H9 (cell line): ENCODE measurements around the gene CDH4. TPM values are rescaled to one million over a fixed set of nuclear protein-coding genes. Genes with fewer than 3 reads are reported as not detected.

ENCODE experiments used
- DNase-seq: peaks from one replicate; pipeline ENCODE4 v3.0.0-alpha.2; 2017
- H2AFZ ChIP-seq: one replicate; pipeline ENCODE4 v1.6.1; 2013; ENCODE audit warnings: mild to moderate bottlenecking, low read length, control low read depth, moderate library complexity
- H2AK5ac ChIP-seq: 2 replicates; pipeline ENCODE4 v1.6.1; 2013; ENCODE audit warnings: low read length, control low read depth, mixed read lengths; ENCODE audit not compliant: insufficient read length
- H2BK120ac ChIP-seq: one replicate; pipeline ENCODE4 v1.6.1; 2013; ENCODE audit warnings: low read depth, mild to moderate bottlenecking, low read length, control low read depth, inconsistent platforms; ENCODE audit not compliant: poor library complexity, severe bottlenecking
- H2BK12ac ChIP-seq: 2 replicates; pipeline ENCODE4 v1.6.1; 2013; ENCODE audit warnings: low read length, control low read depth, mixed read lengths, low read depth; ENCODE audit not compliant: insufficient read length
- H2BK15ac ChIP-seq: 2 replicates; pipeline ENCODE4 v1.6.1; 2013; ENCODE audit warnings: low read depth, low read length, control low read depth
- H2BK20ac ChIP-seq: one replicate; pipeline ENCODE4 v1.6.1; 2013; ENCODE audit warnings: low read depth, mild to moderate bottlenecking, low read length, control low read depth, inconsistent platforms; ENCODE audit not compliant: poor library complexity, severe bottlenecking
- H2BK5ac ChIP-seq: 2 replicates; pipeline ENCODE4 v1.6.1; 2013; ENCODE audit warnings: low read length, control low read depth, mixed read lengths; ENCODE audit not compliant: insufficient read length
- H3K14ac ChIP-seq: 2 replicates; pipeline ENCODE4 v1.6.1; 2013; ENCODE audit warnings: low read length, control low read depth; ENCODE audit not compliant: insufficient read depth
- H3K18ac ChIP-seq: 2 replicates; pipeline ENCODE4 v1.6.1; 2013; ENCODE audit warnings: low read depth, mild to moderate bottlenecking, mixed read lengths, low read length, control low read depth; ENCODE audit not compliant: insufficient read length
- H3K23ac ChIP-seq: 2 replicates; pipeline ENCODE4 v1.6.1; 2013; ENCODE audit warnings: low read length, control low read depth, mixed read lengths, low read depth; ENCODE audit not compliant: insufficient read length
- H3K23me2 ChIP-seq: 2 replicates; pipeline ENCODE4 v1.6.1; 2013; ENCODE audit warnings: low read depth, mild to moderate bottlenecking, mixed read lengths, low read length, control low read depth; ENCODE audit not compliant: insufficient read length, poor library complexity, severe bottlenecking
- H3K27ac ChIP-seq: 2 replicates; pipeline ENCODE4 v1.5.1; 2013; ENCODE audit warnings: low read length, control low read depth, mixed read lengths, low read depth; ENCODE audit not compliant: insufficient read length
- H3K27me3 ChIP-seq: 2 replicates; pipeline ENCODE4 v1.6.1; 2013; ENCODE audit warnings: low read length, control low read depth, inconsistent platforms; ENCODE audit not compliant: insufficient read depth
- H3K4ac ChIP-seq: 2 replicates; pipeline ENCODE4 v1.6.1; 2013; ENCODE audit warnings: low read depth, mild to moderate bottlenecking, control low read depth, inconsistent platforms, low read length, moderate library complexity
- H3K4me1 ChIP-seq: 2 replicates; pipeline ENCODE4 v1.6.1; 2013; ENCODE audit warnings: low read length, control low read depth, inconsistent platforms; ENCODE audit not compliant: insufficient read depth
- H3K4me2 ChIP-seq: 2 replicates; pipeline ENCODE4 v1.6.1; 2013; ENCODE audit warnings: low read length, control low read depth, mixed read lengths; ENCODE audit not compliant: insufficient read length, insufficient read depth
- H3K56ac ChIP-seq: 2 replicates; pipeline ENCODE4 v1.6.1; 2013; ENCODE audit warnings: low read depth, mild to moderate bottlenecking, mixed read lengths, low read length, control low read depth; ENCODE audit not compliant: insufficient read length
- H3K79me1 ChIP-seq: 2 replicates; pipeline ENCODE4 v1.6.1; 2013; ENCODE audit warnings: low read depth, mild to moderate bottlenecking, moderate library complexity, low read length, control low read depth, inconsistent platforms; ENCODE audit not compliant: insufficient read depth, poor library complexity, severe bottlenecking
- H3K79me2 ChIP-seq: 2 replicates; pipeline ENCODE4 v1.6.1; 2013; ENCODE audit warnings: low read length, control low read depth, inconsistent platforms; ENCODE audit not compliant: insufficient read depth
- H3K9ac ChIP-seq: 2 replicates; pipeline ENCODE4 v1.6.1; 2013; ENCODE audit warnings: low read length, control low read depth, mixed read lengths; ENCODE audit not compliant: insufficient read length; ENCODE audit errors: extremely low read depth
- H3K9me3 ChIP-seq: one replicate; pipeline ENCODE4 v1.6.1; 2013; ENCODE audit warnings: low read depth, low read length, inconsistent platforms; ENCODE audit not compliant: control insufficient read depth
- H3T11ph ChIP-seq: one replicate; pipeline ENCODE4 v1.6.1; 2013; ENCODE audit warnings: mild to moderate bottlenecking, low read length, control low read depth, inconsistent platforms
- H4K20me1 ChIP-seq: one replicate; pipeline ENCODE4 v1.6.1; 2013; ENCODE audit not compliant: control insufficient read depth, insufficient read length, insufficient read depth
- H4K5ac ChIP-seq: 2 replicates; pipeline ENCODE4 v1.6.1; 2013; ENCODE audit warnings: low read depth, mild to moderate bottlenecking, mixed read lengths, low read length, control low read depth; ENCODE audit not compliant: insufficient read length
- H4K8ac ChIP-seq: replicated peaks from 2 replicates; pipeline ENCODE4 v1.6.1; 2013; ENCODE audit warnings: low read length, control low read depth, mixed read lengths, low read depth; ENCODE audit not compliant: insufficient read length
- H4K91ac ChIP-seq: 2 replicates; pipeline ENCODE4 v1.6.1; 2013; ENCODE audit warnings: low read depth, mild to moderate bottlenecking, moderate library complexity, mixed read lengths, low read length, control low read depth; ENCODE audit not compliant: insufficient read length
- H3K27ac Mint-ChIP-seq, 3 experiments: 2 replicates in 2 of 3; 3 replicates in 1 of 3; pipeline ENCODE4 v1.8.0; 2020 to 2021; ENCODE audit warnings: mixed read lengths in 3 of 3, mild to moderate bottlenecking in 1 of 3, moderate library complexity in 1 of 3
- H3K27me3 Mint-ChIP-seq: 2 replicates; pipeline ENCODE4 v1.8.0; 2021; ENCODE audit warnings: low read depth, mild to moderate bottlenecking, moderate library complexity, mixed read lengths
- H3K36me3 Mint-ChIP-seq, 3 experiments: 2 replicates in 2 of 3; 3 replicates in 1 of 3; pipeline ENCODE4 v1.8.0; 2020 to 2021; ENCODE audit warnings: low read depth in 3 of 3, mixed read lengths in 3 of 3; ENCODE audit not compliant: insufficient read depth in 1 of 3
- H3K4me1 Mint-ChIP-seq, 2 experiments: 2 replicates each; pipeline ENCODE4 v1.8.0; 2020; ENCODE audit warnings: mixed read lengths in 2 of 2
- H3K4me3 Mint-ChIP-seq, 2 experiments: 2 replicates in 1 of 2; 3 replicates in 1 of 2; pipeline ENCODE4 v1.8.0; 2020 to 2021; ENCODE audit warnings: mild to moderate bottlenecking in 2 of 2, mixed read lengths in 2 of 2, moderate library complexity in 1 of 2
- H3K9me3 Mint-ChIP-seq, 2 experiments: 2 replicates in 1 of 2; 3 replicates in 1 of 2; pipeline ENCODE4 v1.8.0; 2020; ENCODE audit warnings: mild to moderate bottlenecking in 2 of 2, mixed read lengths in 2 of 2, moderate library complexity in 1 of 2
- WGBS: extraction: QIAGEN DNeasy Blood & Tissue Kit; methylation state at CpG from one replicate; pipeline ENCODE4 v1.1.7; 2013; ENCODE audit warnings: missing lambda C conversion rate, low lambda C conversion rate, mixed read lengths; ENCODE audit not compliant: insufficient read length; ENCODE audit errors: extremely low coverage; 5-methylcytosine and 5-hydroxymethylcytosine counted together
- total RNA-seq: library from RNA; stranded (reverse); gene quantifications from 2 replicates; pipeline ENCODE4 v1.2.1, GENCODE V29; 2021
- TF ChIP-seq, protein P1 (sequence below): fragments of 200-600 bp; sonication (generic); conservative IDR thresholded peaks from 3 replicates; pipeline ENCODE4 v1.8.0; 2021; ENCODE audit warnings: antibody characterized with exemption, mild to moderate bottlenecking

The CDH4 gene
- total RNA-seq, 1 experiment from 2014 or later, result 3.0 TPM

DNA sequence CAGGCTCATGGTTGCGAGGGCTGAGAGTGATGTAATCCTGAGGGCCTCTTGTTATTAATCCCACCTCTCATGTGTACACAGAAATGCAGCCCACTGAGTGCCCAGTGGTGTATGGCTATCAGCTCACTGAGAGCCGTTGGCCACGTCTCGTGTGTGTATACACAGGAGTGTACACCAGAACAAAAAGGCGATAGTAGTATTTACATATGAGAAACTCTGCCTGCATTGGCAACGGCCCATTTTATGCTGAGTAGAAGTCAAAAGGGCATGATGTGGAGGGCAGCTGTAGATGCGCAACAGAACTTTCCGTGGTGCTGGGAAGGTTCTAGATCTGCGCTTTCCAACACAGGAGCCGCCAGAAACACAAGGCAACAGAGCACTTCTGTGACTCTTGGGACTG is 28.9 kb upstream of the CDH4 start:
- Histone ChIP-seq H3K4me1 (no peaks in the 10 kb centered on the region), H3K27ac (no peak overlapping the region), H4K8ac (no peak overlapping the region), H3K56ac (no peak overlapping the region), H2BK5ac (no peak overlapping the region), H2BK15ac (no peak overlapping the region), H2BK12ac (no peak overlapping the region), H3K4ac (no peak overlapping the region), H3K23ac (no peak overlapping the region), H2BK120ac (no peak overlapping the region), H2BK20ac (no peak overlapping the region), H3K4me2 (no peak overlapping the region), H3K79me1 (no peaks in the 10 kb centered on the region), H3T11ph (no peak overlapping the region), H3K9me3 (no peaks in the 10 kb centered on the region), H2AK5ac (no peak overlapping the region), H3K79me2 (no peaks in the 10 kb centered on the region), H3K18ac (no peak overlapping the region), H4K5ac (no peak overlapping the region), H4K91ac (no peak overlapping the region), H2AFZ (no peak overlapping the region), H3K9ac (no peak overlapping the region), H3K27me3 (peaks cover 9% of the 10 kb centered on the region; the same call in 1 of the 2 replicates), H4K20me1 (no peaks in the 10 kb centered on the region), H3K14ac (no peak overlapping the region), H3K23me2 (no peaks in the 10 kb centered on the region)
- H3K4me3 Mint-ChIP-seq, result no peak overlapping the region
- 0 out of 4 replicates have a peak, but pooled peaks cover 0 to under 1% of the 10 kb centered on the region in 2 experiments for H3K4me1 Mint-ChIP-seq
- TF ChIP-seq, protein P1, sequence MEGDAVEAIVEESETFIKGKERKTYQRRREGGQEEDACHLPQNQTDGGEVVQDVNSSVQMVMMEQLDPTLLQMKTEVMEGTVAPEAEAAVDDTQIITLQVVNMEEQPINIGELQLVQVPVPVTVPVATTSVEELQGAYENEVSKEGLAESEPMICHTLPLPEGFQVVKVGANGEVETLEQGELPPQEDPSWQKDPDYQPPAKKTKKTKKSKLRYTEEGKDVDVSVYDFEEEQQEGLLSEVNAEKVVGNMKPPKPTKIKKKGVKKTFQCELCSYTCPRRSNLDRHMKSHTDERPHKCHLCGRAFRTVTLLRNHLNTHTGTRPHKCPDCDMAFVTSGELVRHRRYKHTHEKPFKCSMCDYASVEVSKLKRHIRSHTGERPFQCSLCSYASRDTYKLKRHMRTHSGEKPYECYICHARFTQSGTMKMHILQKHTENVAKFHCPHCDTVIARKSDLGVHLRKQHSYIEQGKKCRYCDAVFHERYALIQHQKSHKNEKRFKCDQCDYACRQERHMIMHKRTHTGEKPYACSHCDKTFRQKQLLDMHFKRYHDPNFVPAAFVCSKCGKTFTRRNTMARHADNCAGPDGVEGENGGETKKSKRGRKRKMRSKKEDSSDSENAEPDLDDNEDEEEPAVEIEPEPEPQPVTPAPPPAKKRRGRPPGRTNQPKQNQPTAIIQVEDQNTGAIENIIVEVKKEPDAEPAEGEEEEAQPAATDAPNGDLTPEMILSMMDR, result no peak
- H3K27me3 Mint-ChIP-seq, result peaks cover 86% of the 10 kb centered on the region
- DNase-seq, result no peak
- H3K36me3 Mint-ChIP-seq, result no peaks in the 10 kb centered on the region
- peaks cover 0 to 6% of the 10 kb centered on the region in 2 experiments; a peak in 1 of 5 replicates for H3K9me3 Mint-ChIP-seq
- no CpG with 5 or more reads among the region's 10 CpGs for WGBS
- no peak overlapping the region for H3K27ac Mint-ChIP-seq
